HG02885 (cell line): ENCODE measurements around the gene LIMK1.

Source experiments
- ATAC-seq: cut with Tn5 transposase; IDR thresholded peaks from one replicate; pipeline ENCODE4 v1.9.1; 2021; ENCODE audit warnings: mild to moderate bottlenecking; ENCODE audit not compliant: unreplicated experiment, poor library complexity

LIMK1 gene

GRCh38 chr7:74053589-74054186 is 29.9 kb upstream of the LIMK1 start:
- ATAC-seq, result no peak

GRCh38 chr7:74056096-74056915 is 27.3 kb upstream of the LIMK1 start:
- ATAC-seq, result no peak

- ATAC-seq, result no peak
Measured at GRCh38 chr7:74057216-74057925, 26.2 kb upstream of the LIMK1 start.

- ATAC-seq, result no peak
Measured at GRCh38 chr7:74057987-74058386, 25.6 kb upstream of the LIMK1 start.

- no peak for ATAC-seq
Measured at GRCh38 chr7:74058486-74058885, 25.1 kb upstream of the LIMK1 start.

- no peak for ATAC-seq
Measured at GRCh38 chr7:74059037-74059436, 24.6 kb upstream of the LIMK1 start.

- ATAC-seq, result no peak
Measured at GRCh38 chr7:74059681-74060588, 23.7 kb upstream of the LIMK1 start.

- peak; percentile 79 for ATAC-seq
Measured at GRCh38 chr7:74061840-74062539, 21.6 kb upstream of the LIMK1 start.

GRCh38 chr7:74063223-74063641 is 20.4 kb upstream of the LIMK1 start:
- ATAC-seq, result no peak

- no peak for ATAC-seq
Measured at GRCh38 chr7:74063646-74064045, 20.0 kb upstream of the LIMK1 start.

GRCh38 chr7:74064696-74065095 is 18.9 kb upstream of the LIMK1 start:
- no peak for ATAC-seq

GRCh38 chr7:74066626-74067025 is 17.0 kb upstream of the LIMK1 start:
- ATAC-seq, result no peak

- ATAC-seq, result no peak
Measured at GRCh38 chr7:74068378-74069085, 15.1 kb upstream of the LIMK1 start.

GRCh38 chr7:74069086-74069541 is 14.5 kb upstream of the LIMK1 start:
- no peak for ATAC-seq

- ATAC-seq, result no peak
Measured at GRCh38 chr7:74069790-74070618, 13.6 kb upstream of the LIMK1 start.

GRCh38 chr7:74070619-74070921 is 13.0 kb upstream of the LIMK1 start:
- no peak for ATAC-seq

GRCh38 chr7:74071121-74071520 is 12.5 kb upstream of the LIMK1 start:
- ATAC-seq, result no peak

GRCh38 chr7:74074770-74075169 is 8.8 kb upstream of the LIMK1 start:
- no peak for ATAC-seq
